A549 (cell line): ENCODE data around the gene PRDM15. TPM values are rescaled to one million over a fixed set of nuclear protein-coding genes. Genes with fewer than 3 reads are reported as not detected.

Experiments used
- ATAC-seq, 2 experiments: fragments of 200-7000 bp in 1 of 2; fragments of >200 bp in 1 of 2; cut with Nextera tagmentation in 1 of 2; cut with Tn5 transposase in 1 of 2; 3 replicates each; pipeline versions ENCODE4 v1.8.0 to v1.9.1; 2018 to 2020; ENCODE audit warnings: mild to moderate bottlenecking in 1 of 2, moderate library complexity in 1 of 2
- CTCF ChIA-PET: fragments of 300-600 bp; sonication (Branson Sonifier 250); formaldehyde crosslinking; extraction: SDS; loops from one replicate; lab custom pipeline; 2021; ENCODE audit warnings: antibody characterized with exemption, inconsistent platforms; lab: Yijun Ruan, JAX
- POLR2A ChIA-PET: fragments of 350-600 bp; formaldehyde crosslinking; extraction: SDS; loops from one replicate; lab custom pipeline; 2021; ENCODE audit warnings: antibody characterized with exemption, inconsistent platforms; lab: Yijun Ruan, JAX
- DNase-seq, 2 experiments: peaks; one replicate each; pipeline versions ENCODE4 v3.0.0 to v3.0.0-alpha.2; 2011 to 2016; ENCODE audit warnings: low read depth in 1 of 2, low spot score in 1 of 2
- FAIRE-seq: peaks from 2 replicates; lab custom pipeline; 2011; peaks lifted over from hg19 to GRCh38; lab: Jason Lieb, UNC
- H3K27ac ChIP-seq, 2 experiments: fragments of >200 bp; sonication (Bioruptor Twin); formaldehyde crosslinking; 3 replicates each; pipeline ENCODE4 v1.5.1; 2016 to 2017
- H3K4me1 ChIP-seq: fragments of >200 bp; sonication (Bioruptor Twin); formaldehyde crosslinking; 3 replicates; pipeline ENCODE4 v1.6.1; 2016
- H3K4me2 ChIP-seq: fragments of >200 bp; sonication (Bioruptor Twin); formaldehyde crosslinking; 3 replicates; pipeline ENCODE4 v1.6.1; 2016
- H3K4me3 ChIP-seq: fragments of >200 bp; sonication (Bioruptor Twin); formaldehyde crosslinking; 3 replicates; pipeline ENCODE4 v1.5.1; 2016
- H3K9me3 ChIP-seq: fragments of >200 bp; sonication (Bioruptor Twin); formaldehyde crosslinking; 3 replicates; pipeline ENCODE4 v1.6.1; 2016
- BHLHE40 ChIP-seq: IDR thresholded peaks from 2 replicates; pipeline ENCODE4 v1.6.1; 2012; ENCODE audit warnings: low read depth, low read length, inconsistent platforms
- CBX8 ChIP-seq: fragments of 200-600 bp; sonication (generic); IDR thresholded peaks from 2 replicates; pipeline ENCODE4 v1.6.1; 2016
- CEBPB ChIP-seq, 2 experiments: fragments of >200 bp in 1 of 2; sonication (Bioruptor Twin) in 1 of 2; formaldehyde crosslinking in 1 of 2; IDR thresholded peaks; 2 replicates each; pipeline ENCODE4 v1.6.1; 2012 to 2016
- EP300 ChIP-seq, 2 experiments: fragments of >200 bp; sonication (Bioruptor Twin); formaldehyde crosslinking; IDR thresholded peaks; 2 replicates in 1 of 2; 3 replicates in 1 of 2; pipeline ENCODE4 v1.6.1; 2016 to 2017
- FOXS1 ChIP-seq: fragments of 250-450 bp; sonication (Bioruptor Pico); IDR thresholded peaks from 2 replicates; pipeline ENCODE4 v1.5.0; 2020; ENCODE audit warnings: mild to moderate bottlenecking, moderate library complexity
- HDAC2 ChIP-seq: fragments of 200-600 bp; sonication (generic); IDR thresholded peaks from 2 replicates; pipeline ENCODE4 v1.6.1; 2016
- HEYL ChIP-seq: fragments of 250-450 bp; sonication (Bioruptor Pico); IDR thresholded peaks from 2 replicates; pipeline ENCODE4 v1.8.0; 2021; ENCODE audit warnings: mild to moderate bottlenecking, moderate library complexity
- HMGXB4 ChIP-seq: fragments of 250-450 bp; sonication (Bioruptor Pico); IDR thresholded peaks from 2 replicates; pipeline ENCODE4 v1.5.0; 2021; ENCODE audit warnings: mild to moderate bottlenecking, moderate library complexity, borderline replicate concordance
- HOXA7 ChIP-seq: fragments of 250-450 bp; sonication (Bioruptor Pico); IDR thresholded peaks from 2 replicates; pipeline ENCODE4 v1.5.0; 2020; ENCODE audit warnings: mild to moderate bottlenecking, moderate library complexity
- HOXB13 ChIP-seq: fragments of 250-450 bp; sonication (Bioruptor Pico); IDR thresholded peaks from 2 replicates; pipeline ENCODE4 v1.5.0; 2020; ENCODE audit warnings: low read depth, mild to moderate bottlenecking, moderate library complexity
- HOXB5 ChIP-seq: fragments of 250-450 bp; sonication (Bioruptor Pico); IDR thresholded peaks from 2 replicates; pipeline ENCODE4 v1.5.0; 2020; ENCODE audit warnings: mild to moderate bottlenecking, moderate library complexity
- JUN ChIP-seq, 2 experiments: fragments of >200 bp; sonication (Bioruptor Twin); formaldehyde crosslinking; IDR thresholded peaks; 2 replicates in 1 of 2; 3 replicates in 1 of 2; pipeline ENCODE4 v1.6.1; 2016 to 2017
- JUNB ChIP-seq: fragments of >200 bp; sonication (Bioruptor Twin); formaldehyde crosslinking; IDR thresholded peaks from 2 replicates; pipeline ENCODE4 v1.6.1; 2016
- KDM1A ChIP-seq: fragments of 200-600 bp; sonication (generic); IDR thresholded peaks from 2 replicates; pipeline ENCODE4 v1.6.1; 2016; ENCODE audit warnings: low read depth, mild to moderate bottlenecking
- MAFK ChIP-seq: fragments of 450-650 bp; IDR thresholded peaks from 2 replicates; pipeline ENCODE4 v1.6.1; 2014; ENCODE audit not compliant: partially characterized antibody
- MAX ChIP-seq: IDR thresholded peaks from 2 replicates; pipeline ENCODE4 v1.6.1; 2012
- MYC ChIP-seq: IDR thresholded peaks from 2 replicates; pipeline ENCODE4 v1.6.1; 2012; ENCODE audit warnings: mild to moderate bottlenecking, inconsistent platforms, low read length, improper control_type of control experiment, borderline replicate concordance
- NFE2L2 ChIP-seq: fragments of 150-350 bp; conservative IDR thresholded peaks from 2 replicates; pipeline ENCODE4 v1.6.1; 2014; ENCODE audit warnings: low read length
- NPAS2 ChIP-seq: fragments of 250-450 bp; sonication (Bioruptor Pico); IDR thresholded peaks from 2 replicates; pipeline ENCODE4 v1.8.0; 2022; ENCODE audit warnings: mild to moderate bottlenecking, moderate library complexity, borderline replicate concordance
- NR3C1 ChIP-seq: fragments of >200 bp; sonication (Bioruptor Twin); formaldehyde crosslinking; IDR thresholded peaks from 3 replicates; pipeline ENCODE4 v1.6.1; 2017
- POLR2A ChIP-seq: IDR thresholded peaks from 2 replicates; pipeline ENCODE4 v1.6.1; 2012; ENCODE audit warnings: mild to moderate bottlenecking, low read length
- RARB ChIP-seq: fragments of 250-450 bp; sonication (Bioruptor Pico); IDR thresholded peaks from 2 replicates; pipeline ENCODE4 v1.8.0; 2021; ENCODE audit warnings: mild to moderate bottlenecking, moderate library complexity
- RFX5 ChIP-seq: fragments of 450-650 bp; IDR thresholded peaks from 2 replicates; pipeline ENCODE4 v1.7.1; 2014; ENCODE audit warnings: antibody characterized with exemption, mild to moderate bottlenecking, moderate library complexity
- SREBF2 ChIP-seq: fragments of 450-650 bp; IDR thresholded peaks from 2 replicates; pipeline ENCODE4 v1.6.1; 2014; ENCODE audit warnings: mild to moderate bottlenecking, moderate library complexity
- TFCP2L1 ChIP-seq: fragments of 250-450 bp; sonication (Bioruptor Pico); IDR thresholded peaks from 2 replicates; pipeline ENCODE4 v1.5.0; 2021; ENCODE audit warnings: mild to moderate bottlenecking
- TP53 ChIP-seq: fragments of 250-450 bp; sonication (Bioruptor Pico); IDR thresholded peaks from 2 replicates; pipeline ENCODE4 v1.5.0; 2021; ENCODE audit warnings: mild to moderate bottlenecking, moderate library complexity
- ZC3H11A ChIP-seq: fragments of 450-650 bp; IDR thresholded peaks from 2 replicates; pipeline ENCODE4 v1.6.1; 2014; ENCODE audit warnings: antibody characterized with exemption, mild to moderate bottlenecking
- ZFP36 ChIP-seq: fragments of 450-650 bp; IDR thresholded peaks from 2 replicates; pipeline ENCODE4 v1.6.1; 2014; ENCODE audit warnings: borderline replicate concordance; ENCODE audit not compliant: partially characterized antibody
- WGBS: methylation state at CpG from one replicate; pipeline ENCODE4 v1.1.6; 2017; ENCODE audit errors: missing lambda C conversion rate; 5-methylcytosine and 5-hydroxymethylcytosine counted together
- polyA plus RNA-seq, 4 experiments: library from polyadenylated mRNA; depleted of rRNA in 3 of 4; stranded (reverse); fragments of >200 nt; fragmentation: RNase III in 1 of 4; extraction: RNeasy Plus Mini Kit Qiagen cat#74134 plus additional on column Dnase treatment in 1 of 4; gene quantifications; 2 replicates in 3 of 4; 3 replicates in 1 of 4; pipeline ENCODE4 v1.2.3, GENCODE V29; 2011 to 2017
- TF ChIP-seq, protein P1 (sequence below): fragments of 200-600 bp; sonication (generic); IDR thresholded peaks from 2 replicates; pipeline ENCODE4 v1.6.1; 2016; ENCODE audit warnings: antibody characterized with exemption, mild to moderate bottlenecking, moderate library complexity
- TF ChIP-seq, protein P2 (sequence below): fragments of >200 bp; sonication (Bioruptor Twin); formaldehyde crosslinking; IDR thresholded peaks from 2 replicates; pipeline ENCODE4 v1.6.1; 2016

The PRDM15 gene
- polyA plus RNA-seq, 2 of the 4 experiments (the other 2 are of a cell fraction) = 4.5 to 6.1 TPM

DNA sequence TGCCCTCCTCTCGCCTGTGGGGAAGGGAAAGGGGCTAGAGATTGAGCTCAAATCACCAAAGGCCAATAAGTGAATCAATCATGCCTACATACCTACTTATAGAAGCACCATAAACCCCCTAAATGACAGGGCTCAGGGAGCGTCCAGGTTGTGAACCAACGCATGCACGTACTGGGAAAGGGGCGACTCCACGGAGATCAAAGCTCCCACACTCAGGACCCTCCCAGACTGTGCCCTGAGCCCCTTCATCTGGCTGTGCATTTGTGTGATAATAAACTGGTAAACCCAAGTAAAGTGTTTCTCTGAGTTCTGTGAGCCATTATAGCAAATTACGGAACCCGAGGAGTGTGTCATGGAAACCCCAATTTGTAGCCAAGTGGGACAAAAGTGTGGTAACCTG lies 23.8 kb upstream of the PRDM15 start:
- ATAC-seq (no peak), DNase-seq (no peak), FAIRE-seq (no peak)
- Histone ChIP-seq H3K4me1 (no peaks in the 10 kb centered on the region), H3K27ac (no peak overlapping the region), H3K4me2 (no peak overlapping the region), H3K4me3 (no peak overlapping the region), H3K9me3 (no peaks in the 10 kb centered on the region)
- POLR2A ChIA-PET = no interaction called here
- CTCF ChIA-PET = no interaction called here
- WGBS = 94% methylated on average over 8 of the region's 8 CpGs
- TF ChIP-seq RARB (CRISPR knock-in tag) (no peak), NPAS2 (no peak)

DNA sequence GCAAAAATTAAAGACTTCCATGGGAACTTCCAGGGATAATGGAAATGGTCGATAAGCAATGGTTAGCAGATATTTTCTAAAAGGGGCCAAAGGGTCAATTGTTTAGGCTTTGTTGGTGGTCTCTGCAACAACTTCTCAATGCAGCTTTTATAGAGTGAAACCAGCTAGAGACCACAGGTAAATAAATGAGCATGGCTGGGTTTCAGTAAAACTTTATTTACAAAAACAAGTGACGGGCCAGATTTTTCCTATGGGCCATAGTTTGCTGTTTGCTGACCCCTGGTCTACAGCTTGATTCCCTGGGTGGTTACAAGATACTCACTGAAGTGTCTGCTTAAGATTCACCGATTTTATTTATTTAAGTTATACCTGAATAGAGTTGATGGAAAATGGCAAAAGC lies 22.6 kb upstream of the PRDM15 start:
- H3K4me3 ChIP-seq = no peak overlapping the region
- H3K9me3 ChIP-seq = no peaks in the 10 kb centered on the region
- H3K4me2 ChIP-seq = no peak overlapping the region
- no peaks in the 10 kb centered on the region for H3K4me1 ChIP-seq
- CTCF ChIA-PET = no interaction called here
- no peak for ATAC-seq
- no peak overlapping the region for H3K27ac ChIP-seq
- FAIRE-seq = no peak
- 88% methylated on average over 3 of the region's 3 CpGs for WGBS
- no peak for TF ChIP-seq CEBPB (IDR thresholded peaks at IDR 0.05)
- no peak for TF ChIP-seq TP53
- no peak for TF ChIP-seq TFCP2L1 (CRISPR knock-in tag)
- no peak for TF ChIP-seq MAFK
- no peak for TF ChIP-seq FOXS1 (CRISPR knock-in tag)
- POLR2A ChIA-PET = no interaction called here
- DNase-seq = no peak

DNA sequence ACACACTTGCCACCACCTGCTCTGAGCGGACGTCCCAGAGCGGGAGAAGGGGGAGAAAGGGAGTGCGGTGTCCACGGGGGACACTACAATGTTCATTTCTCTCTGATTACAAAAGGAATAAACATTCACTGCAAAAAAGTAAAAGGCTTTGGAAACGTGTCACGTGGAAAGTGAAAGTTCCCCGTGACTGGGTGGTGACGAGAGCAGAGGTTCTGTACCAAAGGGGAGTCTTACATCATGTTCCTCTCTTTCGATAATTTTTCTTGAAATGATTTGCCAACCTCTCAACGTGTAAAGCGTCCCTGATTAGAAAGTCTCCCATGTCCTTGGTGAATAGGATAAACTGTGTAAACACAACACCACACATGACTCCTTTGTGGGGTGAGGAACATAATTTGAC lies 22.0 kb upstream of the PRDM15 start:
- H3K4me1 ChIP-seq = no peaks in the 10 kb centered on the region
- no peak overlapping the region for H3K4me2 ChIP-seq
- POLR2A ChIA-PET = no interaction called here
- no peak overlapping the region for H3K4me3 ChIP-seq
- WGBS = 93% methylated on average over 12 of the region's 12 CpGs
- no peak for ATAC-seq
- no peak for FAIRE-seq
- CTCF ChIA-PET = no interaction called here
- H3K27ac ChIP-seq = no peak overlapping the region
- H3K9me3 ChIP-seq = no peaks in the 10 kb centered on the region
- no peak for DNase-seq
- TF ChIP-seq NPAS2 = no peak
- TF ChIP-seq HOXB5 (CRISPR knock-in tag) = no peak
- no peak for TF ChIP-seq KDM1A
- no peak for TF ChIP-seq JUNB
- no peak for TF ChIP-seq BHLHE40
- no peak for TF ChIP-seq ZC3H11A
- TF ChIP-seq SREBF2 = no peak
- TF ChIP-seq JUN (IDR thresholded peaks at IDR 0.05) = no peak

GRCh38 chr21:41900401-41900800 lies 21.3 kb upstream of the PRDM15 start:
- ATAC-seq = no peak
- Histone ChIP-seq H3K9me3 (no peaks in the 10 kb centered on the region), H3K4me2 (no peak overlapping the region), H3K4me1 (no peaks in the 10 kb centered on the region), H3K27ac (no peak overlapping the region), H3K4me3 (no peak overlapping the region)
- no peak for FAIRE-seq
- DNase-seq = no peak
- POLR2A ChIA-PET = no interaction called here
- CTCF ChIA-PET = no interaction called here
- TF ChIP-seq MYC (no peak), EP300 (IDR thresholded peaks at IDR 0.05) (no peak), KDM1A (no peak), POLR2A (no peak), NR3C1 (no peak), HMGXB4 (no peak), NFE2L2 (no peak), BHLHE40 (no peak), ZFP36 (no peak), HEYL (CRISPR knock-in tag) (no peak), NPAS2 (no peak), HOXB13 (CRISPR knock-in tag) (no peak), RFX5 (no peak), HDAC2 (no peak), CBX8 (no peak), HOXA7 (CRISPR knock-in tag) (no peak), MAX (no peak)
- TF ChIP-seq, protein P1, sequence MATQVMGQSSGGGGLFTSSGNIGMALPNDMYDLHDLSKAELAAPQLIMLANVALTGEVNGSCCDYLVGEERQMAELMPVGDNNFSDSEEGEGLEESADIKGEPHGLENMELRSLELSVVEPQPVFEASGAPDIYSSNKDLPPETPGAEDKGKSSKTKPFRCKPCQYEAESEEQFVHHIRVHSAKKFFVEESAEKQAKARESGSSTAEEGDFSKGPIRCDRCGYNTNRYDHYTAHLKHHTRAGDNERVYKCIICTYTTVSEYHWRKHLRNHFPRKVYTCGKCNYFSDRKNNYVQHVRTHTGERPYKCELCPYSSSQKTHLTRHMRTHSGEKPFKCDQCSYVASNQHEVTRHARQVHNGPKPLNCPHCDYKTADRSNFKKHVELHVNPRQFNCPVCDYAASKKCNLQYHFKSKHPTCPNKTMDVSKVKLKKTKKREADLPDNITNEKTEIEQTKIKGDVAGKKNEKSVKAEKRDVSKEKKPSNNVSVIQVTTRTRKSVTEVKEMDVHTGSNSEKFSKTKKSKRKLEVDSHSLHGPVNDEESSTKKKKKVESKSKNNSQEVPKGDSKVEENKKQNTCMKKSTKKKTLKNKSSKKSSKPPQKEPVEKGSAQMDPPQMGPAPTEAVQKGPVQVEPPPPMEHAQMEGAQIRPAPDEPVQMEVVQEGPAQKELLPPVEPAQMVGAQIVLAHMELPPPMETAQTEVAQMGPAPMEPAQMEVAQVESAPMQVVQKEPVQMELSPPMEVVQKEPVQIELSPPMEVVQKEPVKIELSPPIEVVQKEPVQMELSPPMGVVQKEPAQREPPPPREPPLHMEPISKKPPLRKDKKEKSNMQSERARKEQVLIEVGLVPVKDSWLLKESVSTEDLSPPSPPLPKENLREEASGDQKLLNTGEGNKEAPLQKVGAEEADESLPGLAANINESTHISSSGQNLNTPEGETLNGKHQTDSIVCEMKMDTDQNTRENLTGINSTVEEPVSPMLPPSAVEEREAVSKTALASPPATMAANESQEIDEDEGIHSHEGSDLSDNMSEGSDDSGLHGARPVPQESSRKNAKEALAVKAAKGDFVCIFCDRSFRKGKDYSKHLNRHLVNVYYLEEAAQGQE = no peak
- TF ChIP-seq, protein P2, sequence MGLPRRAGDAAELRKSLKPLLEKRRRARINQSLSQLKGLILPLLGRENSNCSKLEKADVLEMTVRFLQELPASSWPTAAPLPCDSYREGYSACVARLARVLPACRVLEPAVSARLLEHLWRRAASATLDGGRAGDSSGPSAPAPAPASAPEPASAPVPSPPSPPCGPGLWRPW = no peak
- 81% methylated on average over 6 of the region's 6 CpGs for WGBS
